HepG2 (cell line): Measurements from ENCODE around the gene DCTN4. TPM values are rescaled to one million over a fixed set of nuclear protein-coding genes. Genes with fewer than 3 reads are reported as not detected.

ENCODE experiments used
- ARHGAP35 ChIP-seq: sonication (generic); formaldehyde crosslinking; IDR thresholded peaks from 2 replicates; pipeline ENCODE4 v1.9.0; 2022; ENCODE audit warnings: mild to moderate bottlenecking, inconsistent platforms, moderate library complexity, missing genetic modification reagents, borderline replicate concordance
- BRF2 ChIP-seq: sonication (generic); formaldehyde crosslinking; IDR thresholded peaks from 2 replicates; pipeline ENCODE4 v1.8.1; 2022; ENCODE audit warnings: mild to moderate bottlenecking, missing genetic modification reagents
- CEBPG ChIP-seq: IDR thresholded peaks from 2 replicates; pipeline ENCODE4 v1.6.1; 2016
- EED ChIP-seq: sonication (generic); formaldehyde crosslinking; IDR thresholded peaks from 2 replicates; pipeline ENCODE4 v1.5.0; 2020; ENCODE audit warnings: mild to moderate bottlenecking, missing genetic modification reagents
- ETV5 ChIP-seq: IDR thresholded peaks from 2 replicates; pipeline ENCODE4 v1.6.1; 2018; ENCODE audit warnings: missing biosample characterization, missing genetic modification reagents, inconsistent platforms, borderline replicate concordance
- KAT7 ChIP-seq: IDR thresholded peaks from 2 replicates; pipeline ENCODE4 v1.6.1; 2018; ENCODE audit warnings: borderline replicate concordance, missing compliant biosample characterization
- KDM3A ChIP-seq: IDR thresholded peaks from 2 replicates; pipeline ENCODE4 v1.6.1; 2018; ENCODE audit warnings: low read depth, missing compliant biosample characterization
- NCOR1 ChIP-seq: fragments of 200-600 bp; sonication (generic); IDR thresholded peaks from 2 replicates; pipeline ENCODE4 v1.7.0; 2017; ENCODE audit warnings: antibody characterized with exemption, low read length, borderline replicate concordance
- NR2F2 ChIP-seq: IDR thresholded peaks from 2 replicates; pipeline ENCODE4 v1.6.1; 2012; ENCODE audit warnings: low read depth, inconsistent platforms, borderline replicate concordance
- PBX2 ChIP-seq: IDR thresholded peaks from 2 replicates; pipeline ENCODE4 v1.6.1; 2016; ENCODE audit warnings: control low read depth
- RARG ChIP-seq: sonication (generic); formaldehyde crosslinking; IDR thresholded peaks from 2 replicates; pipeline ENCODE4 v1.4.0; 2020; ENCODE audit warnings: low read depth, mild to moderate bottlenecking, missing genetic modification reagents
- ZBTB21 ChIP-seq: sonication (generic); formaldehyde crosslinking; IDR thresholded peaks from 2 replicates; pipeline ENCODE4 v1.4.0; 2020; ENCODE audit warnings: missing genetic modification reagents
- ZBTB4 ChIP-seq: sonication (generic); formaldehyde crosslinking; IDR thresholded peaks from 2 replicates; pipeline ENCODE4 v1.4.0; 2020; ENCODE audit warnings: missing genetic modification reagents, mild to moderate bottlenecking, borderline replicate concordance
- ZC3H4 ChIP-seq: sonication (generic); formaldehyde crosslinking; IDR thresholded peaks from 2 replicates; pipeline ENCODE4 v1.4.0; 2020; ENCODE audit warnings: missing genetic modification reagents, borderline replicate concordance
- ZNF18 ChIP-seq: sonication (generic); formaldehyde crosslinking; IDR thresholded peaks from 2 replicates; pipeline ENCODE4 v1.8.0; 2022; ENCODE audit warnings: mild to moderate bottlenecking, missing genetic modification reagents; ENCODE audit not compliant: insufficient replicate concordance
- ZNF232 ChIP-seq: sonication (generic); formaldehyde crosslinking; IDR thresholded peaks from 2 replicates; pipeline ENCODE4 v1.4.0; 2020; ENCODE audit warnings: missing genetic modification reagents, borderline replicate concordance
- ZNF484 ChIP-seq: sonication (generic); formaldehyde crosslinking; IDR thresholded peaks from 2 replicates; pipeline ENCODE4 v1.5.1; 2020; ENCODE audit warnings: mild to moderate bottlenecking, low read depth, missing genetic modification reagents, borderline replicate concordance
- ZNF503 ChIP-seq: sonication (generic); formaldehyde crosslinking; IDR thresholded peaks from 2 replicates; pipeline ENCODE4 v1.4.0; 2020; ENCODE audit warnings: missing genetic modification reagents
- ZNF619 ChIP-seq: sonication (generic); formaldehyde crosslinking; IDR thresholded peaks from 2 replicates; pipeline ENCODE4 v1.4.0; 2020; ENCODE audit warnings: mild to moderate bottlenecking, missing genetic modification reagents
- ZNF891 ChIP-seq: sonication (generic); formaldehyde crosslinking; IDR thresholded peaks from 2 replicates; pipeline ENCODE4 v1.5.0; 2020; ENCODE audit warnings: mild to moderate bottlenecking, missing genetic modification reagents
- polyA plus RNA-seq, 8 experiments: library from polyadenylated mRNA; depleted of rRNA in 3 of 8; stranded (reverse) in 7 of 8; unstranded in 1 of 8; fragments of >200 nt; fragmentation: Illumina TruSeq in 4 of 8; extraction: Trizol in 4 of 8; gene quantifications; 2 replicates each; pipeline versions ENCODE4 v1.2.1 to v1.2.3, GENCODE V29; 2011 to 2016; ENCODE audit warnings: low read depth in 4 of 8, missing spikeins in 1 of 8, mixed read lengths in 1 of 8; ENCODE audit not compliant: insufficient read depth in 1 of 8
- total RNA-seq, 5 experiments: library from RNA; depleted of rRNA; stranded (reverse); fragments of >200 nt; fragmentation: Illumina TruSeq; extraction: Trizol; gene quantifications; 2 replicates each; pipeline ENCODE4 v1.2.3, GENCODE V29; 2016; ENCODE audit warnings: low read depth in 1 of 5

The DCTN4 gene
- total and polyA plus RNA-seq, 2 of the 13 experiments (the other 11 are each of a cell fraction or from before 2014, with no cell fraction given) = 24.1 to 26.9 TPM

GRCh38 chr5:150700594-150701377 lies 58.0 kb downstream of the DCTN4 start, which contains the start of gene RBM22 (continued):
- peak; percentile 90 for TF ChIP-seq ETV5 (CRISPR knock-in tag)
- TF ChIP-seq ZNF891 (CRISPR knock-in tag) = peak; percentile 89
- TF ChIP-seq NR2F2 = no peak
- TF ChIP-seq KDM3A = peak; percentile 66
- peak; percentile 66 for TF ChIP-seq BRF2
- 0 out of 2 replicates have a peak, but pooled peaks have one; percentile 32 for TF ChIP-seq RARG
- TF ChIP-seq EED = peak; percentile 90
- TF ChIP-seq ARHGAP35 = no peak
- TF ChIP-seq ZNF503 (CRISPR knock-in tag) = peak; percentile 27; the same call in 1 of the 2 replicates
- TF ChIP-seq ZC3H4 = no peak
- peak; percentile 53; the same call in 1 of the 2 replicates for TF ChIP-seq CEBPG (CRISPR knock-in tag)
- TF ChIP-seq KAT7 (CRISPR knock-in tag) = peak; percentile 79
- TF ChIP-seq ZBTB4 (CRISPR knock-in tag) = no peak
- TF ChIP-seq ZNF484 (CRISPR knock-in tag) = no peak
- TF ChIP-seq ZBTB21 = peak; percentile 79; the same call in 1 of the 2 replicates
- 0 out of 2 replicates have a peak, but pooled peaks have one; percentile 26 for TF ChIP-seq ZNF619 (CRISPR knock-in tag)
- no peak for TF ChIP-seq NCOR1
- no peak for TF ChIP-seq PBX2 (CRISPR knock-in tag)
- TF ChIP-seq ZNF18 (CRISPR knock-in tag) = peak; percentile 62
- peak; percentile 24; the same call in 1 of the 2 replicates for TF ChIP-seq ZNF232 (CRISPR knock-in tag)
